ENCODE data around the gene CNST. TPM values are rescaled to one million over a fixed set of nuclear protein-coding genes. Genes with fewer than 3 reads are reported as not detected.
"Not testable (repeated sequence)": the region's sequence is repeated elsewhere in the genome, so short reads cannot be mapped to it uniquely, and the experiment has no call there.

CNST gene
- total RNA-seq, 1 donor from 2014 or later = 8.3 TPM

DNA sequence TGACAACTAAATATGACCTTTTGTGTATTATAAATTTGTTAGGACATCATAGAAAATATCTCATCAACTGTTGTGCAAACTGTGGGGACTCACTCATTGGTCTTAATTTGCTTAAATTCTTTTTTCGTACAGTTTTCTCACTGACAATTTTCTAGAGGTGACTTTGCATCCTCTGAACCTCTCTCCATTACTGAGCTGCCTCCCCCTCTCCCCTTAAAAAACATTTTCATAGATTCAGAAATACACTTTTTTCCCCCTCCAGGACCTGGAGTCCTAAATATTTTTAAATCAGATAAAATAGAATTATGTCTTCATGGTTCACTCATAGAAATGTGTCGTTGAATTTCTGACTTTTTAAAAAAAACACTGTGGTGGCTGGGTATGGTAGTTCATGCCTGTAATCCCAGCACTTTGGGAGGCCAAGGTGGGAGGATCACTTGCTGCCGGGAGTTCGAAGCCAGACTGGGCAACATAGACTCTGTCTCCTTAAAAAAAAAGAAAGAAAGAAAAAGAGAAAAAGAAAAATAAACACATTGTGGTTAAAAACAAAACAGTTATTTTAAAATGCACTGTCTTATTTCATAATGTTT, 1.5 kb downstream of the CNST start:
- H3K4me3 ChIP-seq (ENCODE audit: low read depth, low read length) = peak overlapping the region; percentile 96
- DNase-seq (ENCODE audit: low read depth) = no peak
- TF ChIP-seq, protein P1, sequence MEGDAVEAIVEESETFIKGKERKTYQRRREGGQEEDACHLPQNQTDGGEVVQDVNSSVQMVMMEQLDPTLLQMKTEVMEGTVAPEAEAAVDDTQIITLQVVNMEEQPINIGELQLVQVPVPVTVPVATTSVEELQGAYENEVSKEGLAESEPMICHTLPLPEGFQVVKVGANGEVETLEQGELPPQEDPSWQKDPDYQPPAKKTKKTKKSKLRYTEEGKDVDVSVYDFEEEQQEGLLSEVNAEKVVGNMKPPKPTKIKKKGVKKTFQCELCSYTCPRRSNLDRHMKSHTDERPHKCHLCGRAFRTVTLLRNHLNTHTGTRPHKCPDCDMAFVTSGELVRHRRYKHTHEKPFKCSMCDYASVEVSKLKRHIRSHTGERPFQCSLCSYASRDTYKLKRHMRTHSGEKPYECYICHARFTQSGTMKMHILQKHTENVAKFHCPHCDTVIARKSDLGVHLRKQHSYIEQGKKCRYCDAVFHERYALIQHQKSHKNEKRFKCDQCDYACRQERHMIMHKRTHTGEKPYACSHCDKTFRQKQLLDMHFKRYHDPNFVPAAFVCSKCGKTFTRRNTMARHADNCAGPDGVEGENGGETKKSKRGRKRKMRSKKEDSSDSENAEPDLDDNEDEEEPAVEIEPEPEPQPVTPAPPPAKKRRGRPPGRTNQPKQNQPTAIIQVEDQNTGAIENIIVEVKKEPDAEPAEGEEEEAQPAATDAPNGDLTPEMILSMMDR (conservative IDR thresholded peaks at IDR 0.05; ENCODE audit: low read depth, low read length) = no peak

DNA sequence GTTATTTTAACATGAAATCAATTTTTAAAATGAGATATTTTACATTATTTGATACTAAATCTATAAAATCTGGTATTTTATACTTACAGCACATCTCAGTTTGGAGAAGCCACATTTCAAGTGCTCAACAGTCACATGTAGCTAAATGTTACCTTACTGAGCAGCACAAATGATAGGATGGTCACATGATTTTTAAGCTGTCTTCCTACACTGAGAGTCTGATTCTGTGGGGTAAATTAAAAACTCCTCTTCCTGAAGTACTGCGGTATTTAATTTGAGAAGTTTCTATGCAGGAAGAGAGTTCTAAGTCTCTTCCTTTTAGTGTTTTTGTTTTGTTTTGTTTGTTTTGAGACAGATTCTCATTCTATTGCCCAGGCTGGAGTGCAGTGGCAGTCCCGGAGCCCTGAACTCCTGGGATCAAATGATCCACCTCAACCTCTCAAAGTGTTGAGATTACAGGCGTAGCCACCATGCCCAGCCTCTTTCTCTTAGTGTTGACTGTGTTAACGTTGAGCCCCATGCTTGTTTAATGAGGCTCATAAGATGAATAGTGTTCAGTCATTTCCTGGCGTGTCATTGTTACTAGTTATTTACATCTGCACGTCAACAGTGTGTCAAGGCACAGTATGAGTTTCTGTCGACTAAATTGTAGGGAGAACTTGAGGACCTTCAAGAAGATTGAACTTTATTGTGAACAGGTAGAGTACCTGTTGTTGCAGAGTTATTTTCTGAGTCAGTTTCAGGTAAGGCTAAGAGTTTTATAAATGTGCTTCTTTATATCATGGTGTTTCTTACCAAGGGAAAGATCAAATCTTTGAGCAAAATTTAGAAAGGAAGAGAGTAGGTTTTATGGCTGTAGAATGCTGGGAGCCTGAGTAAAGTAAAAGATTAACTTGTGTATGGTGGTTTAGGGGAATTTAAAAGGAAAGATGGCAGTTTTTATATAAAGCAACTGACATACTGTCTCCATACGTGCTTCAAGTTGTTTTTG, 3.3 kb downstream of the CNST start:
- no peak for DNase-seq (ENCODE audit: low read depth)
- TF ChIP-seq, protein P1 (conservative IDR thresholded peaks at IDR 0.05; ENCODE audit: low read depth, low read length) = no peak
- no peak overlapping the region for H3K4me3 ChIP-seq (ENCODE audit: low read depth, low read length)

DNA sequence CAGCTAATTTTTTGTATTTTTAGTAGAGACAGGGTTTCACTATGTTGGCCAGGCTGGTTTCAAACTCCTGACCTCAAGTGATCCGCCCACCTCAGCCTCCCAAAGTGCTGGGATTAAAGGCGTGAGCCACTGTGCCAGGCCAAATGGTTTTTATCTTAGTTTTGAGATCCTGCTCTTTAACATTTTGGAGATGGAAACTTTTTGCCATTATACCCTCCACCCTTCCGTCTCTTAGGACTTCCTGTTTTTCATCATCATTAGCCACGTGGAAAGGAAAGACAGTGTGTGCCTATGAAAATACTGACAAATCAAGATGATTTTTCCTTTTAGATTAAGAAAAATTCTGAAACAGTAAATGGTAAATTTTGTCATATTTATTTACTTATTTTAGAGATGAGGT, 5.1 kb downstream of the CNST start:
- not testable (repeated sequence) for DNase-seq (ENCODE audit: low read depth); H3K4me3 ChIP-seq (ENCODE audit: low read depth, low read length)

DNA sequence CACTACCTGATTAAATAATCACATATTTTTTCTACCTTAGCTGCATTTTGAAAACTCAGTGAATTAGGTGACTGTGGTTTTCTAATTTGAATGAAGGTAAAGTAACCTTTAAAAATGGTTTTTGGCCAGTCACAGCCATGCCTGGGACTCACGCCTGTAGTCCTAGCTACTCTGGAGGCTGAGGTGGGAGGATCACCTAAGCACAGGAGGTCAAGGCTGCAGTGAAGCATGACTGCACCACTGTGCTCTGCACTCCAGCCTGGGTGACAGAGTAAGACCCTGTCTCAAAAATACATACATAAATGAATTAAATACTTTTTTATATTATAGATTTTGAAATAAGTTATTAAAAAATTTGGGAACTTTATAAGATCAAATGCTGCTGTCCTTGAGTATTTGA, 5.7 kb downstream of the CNST start:
- TF ChIP-seq, protein P1 (conservative IDR thresholded peaks at IDR 0.05; ENCODE audit: low read depth, low read length) = no peak
- H3K4me3 ChIP-seq (ENCODE audit: low read depth, low read length) = no peak overlapping the region
- DNase-seq (ENCODE audit: low read depth) = no peak

DNA sequence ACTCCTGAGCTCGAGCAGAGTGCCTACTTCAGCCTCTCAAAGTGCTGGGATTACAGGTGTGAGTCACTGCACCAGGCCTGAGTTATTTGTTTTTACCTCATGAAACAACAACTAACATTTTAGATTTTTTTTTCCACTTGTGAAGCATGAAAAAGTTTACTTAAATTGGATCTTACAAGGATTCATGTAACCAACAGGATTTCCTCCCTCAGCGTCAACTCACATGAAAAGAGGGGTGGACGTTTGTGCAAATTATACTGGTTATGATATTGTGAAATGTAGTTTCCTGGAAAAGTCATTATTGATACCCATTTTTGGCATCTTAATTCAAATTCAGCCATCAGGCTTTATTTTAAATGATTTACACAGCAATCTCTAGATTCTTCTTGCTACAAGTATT, 6.5 kb downstream of the CNST start:
- H3K4me3 ChIP-seq (ENCODE audit: low read depth, low read length) = no peak overlapping the region
- TF ChIP-seq, protein P1 (conservative IDR thresholded peaks at IDR 0.05; ENCODE audit: low read depth, low read length) = no peak
- no peak for DNase-seq (ENCODE audit: low read depth)

DNA sequence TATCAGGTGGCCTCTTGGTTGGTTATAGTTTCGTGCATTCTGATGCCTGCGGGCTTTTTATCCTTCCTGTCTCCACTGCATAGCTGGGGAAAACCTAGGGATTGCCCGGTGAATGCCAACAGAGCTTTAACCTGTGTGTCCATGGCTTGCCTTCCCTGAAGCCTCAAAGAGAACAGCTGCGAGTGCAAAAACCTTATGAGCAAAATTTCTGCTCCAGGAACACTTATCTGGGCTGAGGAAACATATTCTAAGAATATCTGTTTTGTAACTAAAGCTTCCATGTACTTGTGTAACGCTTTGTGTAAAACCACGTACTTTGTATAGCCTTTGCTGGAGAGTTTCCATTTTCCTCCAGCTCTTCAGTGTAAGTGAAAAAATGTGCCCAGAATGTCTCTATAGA, 7.2 kb downstream of the CNST start:
- TF ChIP-seq, protein P1 (conservative IDR thresholded peaks at IDR 0.05; ENCODE audit: low read depth, low read length) = no peak
- no peak overlapping the region for H3K4me3 ChIP-seq (ENCODE audit: low read depth, low read length)
- DNase-seq (ENCODE audit: low read depth) = no peak

DNA sequence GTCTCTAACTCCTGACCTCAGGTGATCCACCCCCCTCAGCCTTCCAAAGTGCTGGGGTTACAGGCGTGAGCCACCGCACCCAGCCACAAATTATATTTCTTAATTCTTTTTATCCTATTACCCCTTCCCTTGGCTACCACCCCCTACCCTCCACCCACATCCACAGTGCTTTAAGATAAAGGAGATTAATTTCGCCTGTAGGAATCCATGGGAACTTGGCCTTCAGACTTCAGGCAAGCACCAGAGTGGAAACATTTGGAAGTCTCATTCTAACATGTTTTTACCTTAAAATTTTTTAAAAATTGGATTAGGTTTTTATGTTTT, 10.4 kb downstream of the CNST start:
- TF ChIP-seq, protein P1 (conservative IDR thresholded peaks at IDR 0.05; ENCODE audit: low read depth, low read length) = no peak
- no peak for DNase-seq (ENCODE audit: low read depth)
- no peak overlapping the region for H3K4me3 ChIP-seq (ENCODE audit: low read depth, low read length)
